H1 (cell line): ENCODE data around the gene GNG7. TPM values are rescaled to one million over a fixed set of nuclear protein-coding genes. Genes with fewer than 3 reads are reported as not detected.

Experiments
- CTCF ChIA-PET: fragments of 300-600 bp; sonication (Branson Sonifier 250); formaldehyde crosslinking; loops from one replicate; lab custom pipeline; 2021; ENCODE audit not compliant: partially characterized antibody; lab: Charles Lee
- POLR2A ChIA-PET: fragments of 300-600 bp; sonication (Branson Sonifier 250); formaldehyde crosslinking; loops from one replicate; lab custom pipeline; 2021; ENCODE audit warnings: inconsistent platforms; ENCODE audit not compliant: partially characterized antibody; lab: Charles Lee
- DNase-seq, 2 experiments: peaks; one replicate each; pipeline versions ENCODE4 v3.0.0 to v3.0.0-alpha.2; 2010 to 2022; ENCODE audit warnings: low spot score in 2 of 2, low read depth in 1 of 2, mixed read lengths in 1 of 2
- FAIRE-seq: peaks from 2 replicates; lab custom pipeline; 2011; peaks lifted over from hg19 to GRCh38; lab: Jason Lieb, UNC
- H2AFZ ChIP-seq: 2 replicates; pipeline ENCODE4 v1.8.1; 2012; ENCODE audit warnings: low read length, inconsistent platforms
- H2AK5ac ChIP-seq: 2 replicates; pipeline ENCODE4 v1.6.1; 2013; ENCODE audit warnings: low read depth, low read length
- H2BK120ac ChIP-seq: replicated peaks from 2 replicates; pipeline ENCODE3; 2013; ENCODE audit warnings: low read depth, low read length, inconsistent platforms
- H2BK12ac ChIP-seq: 2 replicates; pipeline ENCODE4 v1.6.1; 2013; ENCODE audit warnings: low read depth, low read length
- H2BK15ac ChIP-seq: 2 replicates; pipeline ENCODE4 v1.6.1; 2013; ENCODE audit warnings: low read length
- H2BK20ac ChIP-seq: 2 replicates; pipeline ENCODE4 v1.6.1; 2013; ENCODE audit warnings: low read length
- H2BK5ac ChIP-seq: 2 replicates; pipeline ENCODE4 v1.6.1; 2013; ENCODE audit warnings: low read depth, low read length
- H3K14ac ChIP-seq: 2 replicates; pipeline ENCODE4 v1.6.1; 2013; ENCODE audit warnings: inconsistent platforms; ENCODE audit not compliant: insufficient read length
- H3K18ac ChIP-seq: 2 replicates; pipeline ENCODE4 v1.6.1; 2013; ENCODE audit warnings: low read length; ENCODE audit errors: extremely low read depth
- H3K23ac ChIP-seq: 2 replicates; pipeline ENCODE4 v1.6.1; 2013; ENCODE audit warnings: inconsistent platforms; ENCODE audit not compliant: insufficient read length
- H3K23me2 ChIP-seq: 2 replicates; pipeline ENCODE4 v1.6.1; 2013; ENCODE audit warnings: low read depth, low read length
- H3K27ac ChIP-seq: 2 replicates; pipeline ENCODE4 v1.6.1; 2011; ENCODE audit warnings: low read depth, low read length, inconsistent platforms
- H3K27me3 ChIP-seq, 4 experiments: replicated peaks in 1 of 4; 1 replicate in 1 of 4; 2 replicates in 3 of 4; pipeline versions ENCODE4 v1.6.1 to v1.8.1; 2011 to 2013; ENCODE audit warnings: low read length in 3 of 4, mild to moderate bottlenecking in 3 of 4, inconsistent platforms in 2 of 4, mixed read lengths in 2 of 4, moderate library complexity in 1 of 4; ENCODE audit not compliant: control insufficient read depth in 3 of 4, insufficient read depth in 3 of 4; ENCODE audit errors: extremely low read depth in 1 of 4
- H3K36me3 ChIP-seq, 4 experiments: 2 replicates each; pipeline versions ENCODE4 v1.6.1 to v1.8.1; 2011 to 2013; ENCODE audit warnings: mild to moderate bottlenecking in 4 of 4, low read length in 3 of 4, moderate library complexity in 2 of 4, control low read depth in 1 of 4, inconsistent platforms in 1 of 4; ENCODE audit not compliant: insufficient read depth in 4 of 4, control insufficient read depth in 2 of 4
- H3K4ac ChIP-seq: replicated peaks from 2 replicates; pipeline ENCODE3; 2013; ENCODE audit warnings: low read length, low read depth, mixed read lengths, inconsistent platforms; ENCODE audit not compliant: insufficient read length
- H3K4me1 ChIP-seq, 4 experiments: replicated peaks in 1 of 4; 1 replicate in 1 of 4; 2 replicates in 3 of 4; pipeline versions ENCODE4 v1.6.1 to v1.8.1; 2011 to 2013; ENCODE audit warnings: low read length in 3 of 4, inconsistent platforms in 2 of 4, mixed read lengths in 1 of 4; ENCODE audit not compliant: insufficient read depth in 4 of 4, control insufficient read depth in 3 of 4
- H3K4me2 ChIP-seq, 2 experiments: 2 replicates each; pipeline versions ENCODE4 v1.6.1 to v1.8.1; 2011 to 2013; ENCODE audit warnings: low read depth in 2 of 2, low read length in 2 of 2, control low read depth in 1 of 2, inconsistent platforms in 1 of 2, mild to moderate bottlenecking in 1 of 2; ENCODE audit not compliant: insufficient read depth in 1 of 2
- H3K4me3 ChIP-seq, 4 experiments: fragments of 200-600, 300-600 bp in 1 of 4; sonication (generic), shearing (Covaris generic), sonication (Bioruptor Twin) in 1 of 4; 2 replicates each; pipeline versions ENCODE4 v1.5.1 to v1.8.1; 2011 to 2016; ENCODE audit warnings: low read length in 4 of 4, low read depth in 3 of 4, control low read depth in 2 of 4, inconsistent platforms in 2 of 4, mild to moderate bottlenecking in 2 of 4, mixed read lengths in 1 of 4, moderate library complexity in 1 of 4; ENCODE audit not compliant: insufficient read depth in 2 of 4; ENCODE audit errors: extremely low read depth in 1 of 4
- H3K56ac ChIP-seq: replicated peaks from 2 replicates; pipeline ENCODE3; 2013; ENCODE audit warnings: low read depth, mild to moderate bottlenecking, mixed read lengths, low read length, inconsistent platforms; ENCODE audit not compliant: insufficient read length
- H3K79me1 ChIP-seq: 2 replicates; pipeline ENCODE4 v1.6.1; 2013; ENCODE audit warnings: low read depth, low read length, control low read depth
- H3K79me2 ChIP-seq, 2 experiments: 2 replicates each; pipeline versions ENCODE4 v1.6.1 to v1.8.1; 2012 to 2013; ENCODE audit warnings: low read length in 2 of 2, mild to moderate bottlenecking in 2 of 2, inconsistent platforms in 1 of 2; ENCODE audit not compliant: insufficient read depth in 2 of 2, control insufficient read depth in 1 of 2
- H3K9ac ChIP-seq, 4 experiments: replicated peaks in 1 of 4; 1 replicate in 1 of 4; 2 replicates in 3 of 4; pipeline versions ENCODE4 v1.6.1 to v1.8.1; 2011 to 2013; ENCODE audit warnings: low read depth in 3 of 4, low read length in 3 of 4, control low read depth in 2 of 4, mild to moderate bottlenecking in 2 of 4, moderate library complexity in 2 of 4, inconsistent platforms in 1 of 4; ENCODE audit errors: extremely low read depth in 1 of 4
- H3K9me3 ChIP-seq, 2 experiments: 2 replicates each; pipeline versions ENCODE4 v1.6.1 to v1.8.1; 2012 to 2013; ENCODE audit warnings: mild to moderate bottlenecking in 2 of 2, moderate library complexity in 2 of 2, control low read depth in 1 of 2, inconsistent platforms in 1 of 2, low read depth in 1 of 2, low read length in 1 of 2, mixed read lengths in 1 of 2; ENCODE audit not compliant: insufficient read depth in 2 of 2
- H4K20me1 ChIP-seq, 2 experiments: replicated peaks in 1 of 2; 2 replicates each; pipeline versions ENCODE3 to v1.8.1; 2011 to 2013; ENCODE audit warnings: inconsistent platforms in 2 of 2, low read length in 2 of 2, mild to moderate bottlenecking in 1 of 2; ENCODE audit not compliant: insufficient read depth in 2 of 2, control insufficient read depth in 1 of 2
- H4K5ac ChIP-seq: 2 replicates; pipeline ENCODE4 v1.6.1; 2013; ENCODE audit warnings: low read length, low read depth, mixed read lengths, inconsistent platforms; ENCODE audit not compliant: insufficient read length
- H4K8ac ChIP-seq: 2 replicates; pipeline ENCODE4 v1.8.0; 2013; ENCODE audit warnings: mild to moderate bottlenecking, moderate library complexity, low read length, inconsistent platforms; ENCODE audit not compliant: insufficient read depth; ENCODE audit errors: extremely low read depth
- H4K91ac ChIP-seq: replicated peaks from 2 replicates; pipeline ENCODE3; 2013; ENCODE audit warnings: low read length, mixed read lengths, inconsistent platforms; ENCODE audit not compliant: insufficient read length
- BRCA1 ChIP-seq: IDR thresholded peaks from 2 replicates; pipeline ENCODE4 v1.6.1; 2012; ENCODE audit warnings: low read depth, low read length, improper control_type of control experiment
- CTBP2 ChIP-seq: IDR thresholded peaks from 2 replicates; pipeline ENCODE4 v1.7.0; 2011; ENCODE audit warnings: borderline replicate concordance, mild to moderate bottlenecking, moderate library complexity, mixed read lengths, low read length; ENCODE audit not compliant: insufficient read depth, insufficient read length
- EGR1 ChIP-seq: IDR thresholded peaks from 2 replicates; pipeline ENCODE4 v1.6.1; 2011; ENCODE audit warnings: low read depth, low read length, borderline replicate concordance
- EZH2 ChIP-seq: fragments of 200-600 bp; sonication (generic); IDR thresholded peaks from 2 replicates; pipeline ENCODE4 v1.7.1; 2012; ENCODE audit warnings: low read depth, mild to moderate bottlenecking, moderate library complexity, low read length, inconsistent platforms; ENCODE audit not compliant: severe bottlenecking
- HDAC6 ChIP-seq: IDR thresholded peaks from one replicate; pipeline ENCODE4 v1.7.1; 2012; ENCODE audit warnings: low read depth, mild to moderate bottlenecking, inconsistent platforms, low read length, moderate library complexity
- JUND ChIP-seq: IDR thresholded peaks from 2 replicates; pipeline ENCODE4 v1.6.1; 2011; ENCODE audit warnings: mild to moderate bottlenecking, improper control_type of control experiment, low read length
- MAFK ChIP-seq: IDR thresholded peaks from 2 replicates; pipeline ENCODE4 v1.6.1; 2012; ENCODE audit warnings: low read depth, mild to moderate bottlenecking, improper control_type of control experiment, low read length
- RBBP5 ChIP-seq: IDR thresholded peaks from 2 replicates; pipeline ENCODE4 v1.7.1; 2012; ENCODE audit warnings: low read depth, mild to moderate bottlenecking, inconsistent platforms, low read length, moderate library complexity, borderline replicate concordance
- RFX5 ChIP-seq: IDR thresholded peaks from 2 replicates; pipeline ENCODE4 v1.6.1; 2011; ENCODE audit warnings: low read depth, low read length, improper control_type of control experiment, borderline replicate concordance
- SAP30 ChIP-seq: fragments of 300-600 bp; sonication (generic); IDR thresholded peaks from 2 replicates; pipeline ENCODE4 v1.7.1; 2012; ENCODE audit warnings: low read length, moderate library complexity, mild to moderate bottlenecking, inconsistent platforms; ENCODE audit not compliant: insufficient read depth, insufficient replicate concordance
- SP1 ChIP-seq: IDR thresholded peaks from 2 replicates; pipeline ENCODE4 v1.6.1; 2011; ENCODE audit warnings: low read depth, low read length
- SP4 ChIP-seq: IDR thresholded peaks from 2 replicates; pipeline ENCODE4 v1.6.1; 2012; ENCODE audit warnings: low read length, inconsistent platforms
- TCF12 ChIP-seq: IDR thresholded peaks from 2 replicates; pipeline ENCODE4 v1.6.1; 2011; ENCODE audit warnings: low read depth, mild to moderate bottlenecking, low read length
- WGBS, 2 experiments: shearing (Covaris generic) in 1 of 2; methylation state at CpG; one replicate each; pipeline versions ENCODE4 v1.1.6 to v1.1.7; 2013 to 2015; ENCODE audit warnings: low lambda C conversion rate in 2 of 2, mixed read lengths in 2 of 2, inconsistent platforms in 1 of 2, low coverage in 1 of 2, missing lambda C conversion rate in 1 of 2; ENCODE audit not compliant: insufficient replicate concordance in 2 of 2, insufficient coverage in 1 of 2, insufficient read length in 1 of 2; ENCODE audit errors: extremely low coverage in 1 of 2, missing lambda C conversion rate in 1 of 2; 5-methylcytosine and 5-hydroxymethylcytosine counted together
- polyA plus RNA-seq, 7 experiments: library from polyadenylated mRNA; depleted of rRNA in 3 of 7; stranded (reverse) in 5 of 7; unstranded in 2 of 7; fragments of >200 nt in 5 of 7; fragments of 200-250 nt in 2 of 7; gene quantifications; 1 replicate in 5 of 7; 2 replicates in 1 of 7; 4 replicates in 1 of 7; pipeline versions ENCODE4 v1.2.1 to v1.2.3, GENCODE V29; 2011 to 2013; ENCODE audit warnings: missing spikeins in 2 of 7, mixed read lengths in 2 of 7
- total RNA-seq: library from RNA; stranded (reverse); fragmentation: NEBNext Ultra II Directional; extraction: Animal tissue kit (Norgen Biotek cat#: 25700); gene quantifications from 2 replicates; pipeline ENCODE4 v1.2.1, GENCODE V29; 2021
- TF ChIP-seq, protein P1 (sequence below): IDR thresholded peaks from 2 replicates; pipeline ENCODE4 v1.6.1; 2012; ENCODE audit warnings: inconsistent platforms

The GNG7 gene
- total and polyA plus RNA-seq, 2 of the 8 experiments (the other 6 are each of a cell fraction or from before 2014, with no cell fraction given): 2.8 to 7.8 TPM

DNA sequence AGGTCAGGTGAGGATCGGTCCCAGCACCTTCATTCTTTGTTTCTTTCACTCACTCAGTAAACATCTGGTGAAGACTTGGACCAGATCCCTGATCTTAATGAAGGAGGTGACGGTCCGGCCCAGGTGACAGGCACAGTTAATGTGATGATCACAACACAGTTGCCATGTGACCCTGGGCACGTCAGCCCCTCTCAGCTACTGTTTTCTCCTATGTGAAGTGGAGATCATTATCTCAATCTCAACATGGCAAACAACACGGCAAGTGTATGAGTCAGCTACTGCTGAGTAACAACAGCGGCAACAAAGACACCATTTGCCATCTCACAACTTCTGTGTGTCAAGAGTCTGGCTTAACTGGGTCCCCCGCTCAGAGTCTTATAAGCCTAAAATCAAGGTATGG, 74.6 kb downstream of the GNG7 start:
- H3K27ac ChIP-seq: no peak overlapping the region
- no peak overlapping the region for H3K4me3 ChIP-seq
- no peak for DNase-seq
- H3K4me2 ChIP-seq: no peak overlapping the region
- no peak overlapping the region for H2BK120ac ChIP-seq
- H3K9me3 ChIP-seq: peaks cover 5 to 9% of the 10 kb centered on the region in 2 experiments; a peak in 3 of 4 replicates
- no peaks in the 10 kb centered on the region for H3K79me2 ChIP-seq
- no peaks in the 10 kb centered on the region for H3K27me3 ChIP-seq
- FAIRE-seq: no peak
- no peak overlapping the region for H4K8ac ChIP-seq
- no peak overlapping the region for H2BK5ac ChIP-seq
- H3K56ac ChIP-seq: no peak overlapping the region
- H2BK12ac ChIP-seq: no peak overlapping the region
- ChIA-PET POLR2A (interaction anchor here (1.1 kb wide), 1 partner anchor 152 kb away, joined by 3 read pairs; the partner anchor contains the start of gene GADD45B), CTCF (interaction anchor here (0.6 to 2.5 kb wide), 8 partner anchors 9 to 49 kb away, joined by 3 to 18 read pairs (median 4); no protein-coding TSS in a partner anchor)
- no peak overlapping the region for H2BK20ac ChIP-seq
- no peaks in the 10 kb centered on the region for H3K36me3 ChIP-seq
- no peak overlapping the region for H2AK5ac ChIP-seq
- H3K23ac ChIP-seq: no peak overlapping the region
- peaks cover 0 to 4% (median under 1%) of the 10 kb centered on the region in 4 experiments; a peak in 2 of 7 replicates for H3K4me1 ChIP-seq
- 85% methylated on average over 7 of the region's 7 CpGs; no CpG with 5 or more reads in 1 of the 2 experiments for WGBS, 2 experiments
- H3K79me1 ChIP-seq: no peaks in the 10 kb centered on the region
- H4K5ac ChIP-seq: no peak overlapping the region
- no peak overlapping the region for H3K4ac ChIP-seq
- H3K14ac ChIP-seq: no peak overlapping the region
- no peak overlapping the region for H3K9ac ChIP-seq
- H4K20me1 ChIP-seq: no peaks in the 10 kb centered on the region
- H2AFZ ChIP-seq: no peak overlapping the region
- no peaks in the 10 kb centered on the region for H3K23me2 ChIP-seq
- no peak overlapping the region for H3K18ac ChIP-seq
- H2BK15ac ChIP-seq: no peak overlapping the region
- H4K91ac ChIP-seq: no peak overlapping the region
- TF ChIP-seq SP4: no peak
- TF ChIP-seq CTBP2: no peak
- no peak for TF ChIP-seq SP1
- TF ChIP-seq HDAC6: no peak
- no peak for TF ChIP-seq JUND
- no peak for TF ChIP-seq SAP30
- TF ChIP-seq EGR1: no peak
- no peak for TF ChIP-seq MAFK
- TF ChIP-seq EZH2: no peak
- TF ChIP-seq, protein P1, sequence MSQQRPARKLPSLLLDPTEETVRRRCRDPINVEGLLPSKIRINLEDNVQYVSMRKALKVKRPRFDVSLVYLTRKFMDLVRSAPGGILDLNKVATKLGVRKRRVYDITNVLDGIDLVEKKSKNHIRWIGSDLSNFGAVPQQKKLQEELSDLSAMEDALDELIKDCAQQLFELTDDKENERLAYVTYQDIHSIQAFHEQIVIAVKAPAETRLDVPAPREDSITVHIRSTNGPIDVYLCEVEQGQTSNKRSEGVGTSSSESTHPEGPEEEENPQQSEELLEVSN: no peak
- no peak for TF ChIP-seq RFX5
- TF ChIP-seq BRCA1: no peak
- TF ChIP-seq RBBP5: no peak
- no peak for TF ChIP-seq TCF12
